ENCODE measurements around the gene PACS2.

PACS2 gene

DNA sequence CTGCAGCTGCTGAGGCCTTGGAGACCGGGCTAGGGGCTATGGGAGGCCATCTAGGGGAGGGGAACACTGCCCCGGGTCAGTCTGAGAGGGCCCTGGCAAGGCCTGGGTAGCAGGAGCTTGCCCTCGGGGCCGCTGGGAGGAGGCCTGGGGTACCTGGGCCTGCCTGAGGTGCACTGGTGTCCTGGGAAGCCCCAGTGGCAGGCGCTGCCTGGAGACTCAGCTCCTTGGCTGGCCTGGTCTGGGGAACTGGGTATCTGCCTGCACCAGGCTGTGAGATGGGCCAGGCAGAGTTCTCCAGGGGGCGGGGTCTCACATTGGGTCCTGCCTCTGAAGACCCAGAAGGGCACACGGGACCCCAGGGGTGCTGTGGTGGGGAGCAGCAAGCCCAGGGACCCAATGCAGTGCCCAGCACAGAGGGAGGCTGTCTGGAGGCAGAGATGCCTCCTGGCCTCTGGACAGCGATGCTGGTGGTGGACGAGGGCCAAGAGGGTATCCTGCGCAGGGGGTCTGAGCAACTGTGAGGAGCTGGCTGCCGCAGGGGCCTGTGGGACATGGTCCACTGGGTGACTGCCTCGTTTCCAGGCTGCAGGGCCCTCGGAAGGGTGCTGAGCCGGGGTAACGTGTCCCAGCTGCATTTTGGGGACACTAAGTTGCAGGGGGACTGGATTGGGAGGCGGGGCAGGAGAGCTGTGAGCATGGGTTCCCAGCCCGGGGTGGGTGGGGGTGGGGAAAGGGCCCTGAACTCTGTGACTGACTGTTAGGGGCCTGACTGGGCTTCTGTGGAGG, 97.6 kb downstream of the PACS2 start:
- no peak for DNase-seq

DNA sequence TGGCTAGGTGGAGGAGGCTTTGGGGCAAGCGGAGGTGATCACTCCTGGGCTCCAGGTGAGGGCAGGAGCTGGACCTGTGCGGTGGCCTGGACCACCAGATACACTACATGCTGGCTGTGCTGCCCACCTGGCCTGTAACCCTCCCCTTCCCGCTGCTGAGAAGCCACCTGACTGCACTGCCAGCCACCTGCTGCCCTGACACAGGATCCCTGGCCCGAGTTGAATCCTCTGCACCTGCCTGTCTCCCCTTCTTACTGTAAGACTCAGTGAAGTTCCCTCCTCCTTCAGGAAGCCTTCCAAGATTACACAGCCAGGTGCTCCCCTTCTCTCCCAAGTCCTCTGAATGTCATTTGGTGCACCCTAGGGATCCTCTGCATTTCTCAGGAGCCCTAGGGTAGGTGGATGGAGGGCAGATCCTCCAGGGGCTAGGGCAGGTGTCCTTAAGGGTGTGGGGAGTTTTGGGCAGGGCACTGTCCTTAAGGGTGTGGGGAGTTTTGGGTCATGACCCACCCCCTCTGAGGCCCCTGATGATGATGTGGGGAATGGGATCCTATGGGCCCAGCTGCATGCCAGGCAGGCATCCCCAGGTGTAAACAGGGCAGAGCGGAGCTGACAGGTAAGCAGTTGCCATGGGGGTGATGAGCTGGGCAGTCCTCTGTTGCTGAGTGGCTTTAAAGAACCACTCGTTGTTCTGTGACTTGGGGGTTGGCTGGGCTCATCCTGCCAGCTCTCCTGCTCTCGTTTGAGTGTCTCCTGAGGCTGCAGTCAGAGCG, 98.4 kb downstream of the PACS2 start:
- peak; percentile 5 to 11 for DNase-seq

DNA sequence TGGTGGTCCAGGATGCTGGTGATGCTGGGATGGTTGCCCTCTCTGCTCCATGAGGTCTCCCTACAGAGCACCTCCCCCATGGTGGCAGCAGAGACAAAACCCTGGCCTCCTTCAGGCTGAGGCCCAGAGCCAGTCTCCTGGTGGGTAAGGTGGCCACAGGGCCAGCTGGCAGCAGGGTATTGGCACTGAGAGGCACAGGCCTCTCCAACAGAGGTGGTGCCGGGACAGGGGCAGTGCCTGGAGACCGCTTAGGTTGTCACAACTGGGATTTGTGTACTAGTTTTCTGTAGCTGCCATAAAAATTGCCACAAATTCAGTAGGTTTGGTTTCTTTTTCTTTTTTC, 99.0 kb downstream of the PACS2 start:
- no peak for DNase-seq

DNA sequence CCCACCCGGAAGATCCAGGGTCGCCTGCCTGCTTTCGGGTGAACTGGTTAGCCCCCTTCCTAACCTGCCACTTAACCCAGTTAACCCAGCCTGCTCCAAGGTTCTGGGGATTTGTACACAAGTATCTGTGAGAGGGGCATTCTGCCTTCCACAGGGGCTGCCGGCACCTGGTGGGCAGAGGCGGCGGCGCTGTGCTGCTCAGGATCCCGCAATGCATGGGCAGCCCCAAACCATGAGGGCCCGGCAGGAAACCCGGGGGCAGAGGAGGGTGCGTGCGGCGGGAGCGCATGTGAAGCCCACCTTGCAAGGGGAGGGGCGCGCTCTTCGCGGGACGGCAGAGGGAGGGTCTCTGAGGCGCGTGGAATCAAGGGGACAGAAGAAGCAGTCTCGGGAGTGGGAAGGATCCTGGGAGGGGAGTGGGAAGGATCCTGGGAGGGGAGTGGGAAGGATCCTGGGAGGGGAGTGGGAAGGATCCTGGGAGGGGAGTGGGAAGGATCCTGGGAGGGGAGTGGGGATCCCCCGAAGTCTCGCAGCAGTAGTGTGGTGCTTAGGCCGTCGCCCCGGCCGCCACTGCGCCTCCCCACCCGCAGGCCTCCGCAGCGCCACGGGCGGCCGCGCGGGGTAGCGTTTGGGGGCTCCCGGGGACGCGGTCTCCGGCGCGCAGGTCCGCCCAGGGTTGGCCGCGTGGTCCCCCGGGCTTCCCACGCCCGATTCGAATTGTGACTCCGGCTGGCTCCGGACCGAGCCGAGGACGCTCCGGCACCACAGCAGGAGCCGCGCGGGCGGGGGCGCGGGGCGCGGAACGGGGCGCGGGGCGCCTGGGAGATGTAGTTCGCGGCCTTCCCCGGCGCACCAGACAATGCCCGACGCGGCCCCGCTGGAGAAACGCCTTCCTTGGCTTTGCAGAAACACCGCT, 100.2 kb downstream of the PACS2 start:
- DNase-seq, result peak; percentile 7 to 25

DNA sequence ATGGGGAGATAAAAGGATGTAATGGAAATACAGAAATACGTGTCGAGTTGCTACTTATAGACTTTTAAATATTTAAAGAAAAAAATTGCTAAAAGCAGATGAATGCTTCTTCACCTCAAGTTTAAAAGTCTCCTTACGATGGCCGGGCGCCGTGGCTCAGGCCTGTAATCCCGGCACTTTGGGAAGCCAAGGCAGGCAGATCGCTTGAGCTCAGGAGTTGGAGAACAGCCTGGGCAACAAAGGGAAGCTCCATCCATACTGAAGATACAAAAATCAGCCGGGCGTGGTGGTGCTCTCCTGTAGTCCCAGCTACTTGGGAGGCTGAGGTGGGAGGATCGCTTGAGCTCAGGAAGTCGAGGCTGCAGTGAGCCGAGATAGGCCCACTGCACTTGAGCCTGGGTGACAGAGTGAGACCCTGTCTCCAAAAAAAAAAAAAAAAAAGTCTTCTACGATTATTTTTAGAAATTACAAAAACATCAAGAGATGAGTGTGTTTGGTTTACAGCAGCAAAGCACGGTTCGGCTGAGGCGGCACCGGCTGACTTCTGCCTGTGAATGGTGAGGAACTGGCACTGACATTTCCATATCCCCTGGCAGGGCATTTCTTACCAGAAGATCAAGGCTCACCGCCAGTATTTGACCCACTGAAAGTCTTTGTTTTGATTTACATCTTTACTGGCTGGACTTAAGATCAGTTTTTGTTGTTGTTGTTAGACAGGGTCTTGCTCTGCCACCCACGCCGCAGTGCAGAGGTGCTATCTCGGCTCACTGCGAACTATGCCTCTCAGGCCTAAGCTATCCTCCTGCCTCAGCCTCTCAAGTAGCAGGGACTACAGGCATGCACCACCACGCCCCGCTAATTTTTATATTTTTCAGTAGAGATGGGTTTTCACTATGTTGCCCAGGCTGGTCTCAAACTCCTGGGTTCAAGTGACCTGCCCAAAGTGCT, 101.2 kb downstream of the PACS2 start:
- DNase-seq, result no peak

DNA sequence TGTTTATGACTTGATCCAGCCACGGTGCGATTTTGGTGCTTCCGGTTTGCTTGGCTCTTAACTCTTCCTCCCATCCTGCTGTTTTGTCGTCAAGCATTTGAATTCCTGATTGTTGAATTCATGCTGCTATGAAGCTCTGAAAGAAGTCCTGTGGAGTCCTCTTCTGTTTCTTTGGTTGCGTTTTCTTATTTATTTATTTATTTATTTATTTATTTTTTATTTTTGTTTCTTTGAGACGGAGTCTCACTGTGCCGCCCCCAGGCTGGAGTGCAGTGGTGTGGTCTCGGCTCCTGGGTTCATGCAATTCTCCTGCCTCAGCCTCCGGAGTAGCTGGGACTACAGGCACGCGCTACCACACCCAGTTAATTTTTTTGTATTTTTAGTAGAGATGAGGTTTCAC, 102.1 kb downstream of the PACS2 start:
- no peak for DNase-seq

DNA sequence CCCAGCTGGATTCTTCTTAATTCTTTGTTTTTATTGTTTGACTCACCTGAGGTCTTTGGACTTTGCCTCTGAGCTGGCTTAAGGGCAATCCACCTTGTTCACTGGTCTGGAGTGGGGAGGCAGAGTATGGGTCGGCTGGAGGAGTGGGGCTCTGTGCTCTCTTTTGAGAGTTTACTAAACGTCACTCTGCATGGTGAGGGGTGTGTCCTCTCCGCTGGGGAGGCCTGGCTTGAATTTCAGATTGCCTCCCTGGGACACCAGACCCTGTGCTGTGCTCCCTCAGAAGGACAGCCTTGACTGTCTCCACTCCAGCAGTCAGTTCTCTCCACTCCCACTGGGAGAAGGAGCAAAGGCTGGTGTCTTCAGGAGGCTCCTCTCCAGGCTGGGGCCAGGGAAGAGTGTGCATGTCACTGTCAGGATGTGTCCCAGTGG, 103.2 kb downstream of the PACS2 start:
- no peak for DNase-seq

DNA sequence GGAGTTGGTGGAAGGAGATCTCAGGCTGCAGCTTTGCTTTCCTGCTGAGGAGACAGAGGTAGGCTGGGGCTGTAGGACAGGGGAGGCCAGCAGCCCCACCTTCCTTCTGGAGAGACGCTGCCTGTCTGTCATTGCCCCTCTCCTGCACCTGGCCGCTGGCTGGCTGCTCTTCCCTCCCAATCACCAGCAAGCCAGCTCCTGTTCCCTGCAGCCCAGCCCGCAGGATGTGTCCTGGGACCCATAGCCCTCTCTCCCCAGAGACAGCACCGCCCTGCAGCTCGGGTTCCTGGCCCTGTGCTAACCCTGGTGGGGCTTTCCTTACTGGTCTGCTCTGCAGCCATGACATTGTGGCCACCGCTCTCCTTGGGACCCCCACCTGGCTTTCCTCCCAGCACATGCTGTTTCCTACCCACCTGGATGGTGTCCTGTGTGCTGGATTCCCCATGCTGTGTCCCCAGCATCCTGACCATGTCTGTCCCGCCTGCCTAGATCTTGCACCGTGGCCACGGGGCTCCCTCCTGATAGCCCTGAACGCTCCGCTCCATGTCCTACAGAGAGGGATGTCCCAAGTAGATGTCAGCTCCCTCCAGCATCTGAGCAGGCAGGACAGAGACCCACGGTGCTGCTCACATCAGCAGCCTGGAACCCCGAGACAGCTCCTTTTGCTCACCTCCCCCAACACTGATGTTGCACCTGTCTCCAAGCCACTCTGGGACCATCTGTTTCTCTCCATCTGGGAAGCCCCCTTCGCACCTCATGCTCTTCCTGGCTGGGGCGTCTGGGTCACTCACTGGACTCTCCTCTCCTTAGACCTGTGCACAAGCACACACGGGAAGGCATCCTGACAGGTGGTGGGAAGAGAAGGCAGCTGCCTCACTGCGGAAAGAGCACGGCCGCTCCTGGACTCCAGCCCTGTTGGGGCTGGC, 104.0 kb downstream of the PACS2 start:
- peak in 1 of 2 experiments; percentile 10 for DNase-seq

DNA sequence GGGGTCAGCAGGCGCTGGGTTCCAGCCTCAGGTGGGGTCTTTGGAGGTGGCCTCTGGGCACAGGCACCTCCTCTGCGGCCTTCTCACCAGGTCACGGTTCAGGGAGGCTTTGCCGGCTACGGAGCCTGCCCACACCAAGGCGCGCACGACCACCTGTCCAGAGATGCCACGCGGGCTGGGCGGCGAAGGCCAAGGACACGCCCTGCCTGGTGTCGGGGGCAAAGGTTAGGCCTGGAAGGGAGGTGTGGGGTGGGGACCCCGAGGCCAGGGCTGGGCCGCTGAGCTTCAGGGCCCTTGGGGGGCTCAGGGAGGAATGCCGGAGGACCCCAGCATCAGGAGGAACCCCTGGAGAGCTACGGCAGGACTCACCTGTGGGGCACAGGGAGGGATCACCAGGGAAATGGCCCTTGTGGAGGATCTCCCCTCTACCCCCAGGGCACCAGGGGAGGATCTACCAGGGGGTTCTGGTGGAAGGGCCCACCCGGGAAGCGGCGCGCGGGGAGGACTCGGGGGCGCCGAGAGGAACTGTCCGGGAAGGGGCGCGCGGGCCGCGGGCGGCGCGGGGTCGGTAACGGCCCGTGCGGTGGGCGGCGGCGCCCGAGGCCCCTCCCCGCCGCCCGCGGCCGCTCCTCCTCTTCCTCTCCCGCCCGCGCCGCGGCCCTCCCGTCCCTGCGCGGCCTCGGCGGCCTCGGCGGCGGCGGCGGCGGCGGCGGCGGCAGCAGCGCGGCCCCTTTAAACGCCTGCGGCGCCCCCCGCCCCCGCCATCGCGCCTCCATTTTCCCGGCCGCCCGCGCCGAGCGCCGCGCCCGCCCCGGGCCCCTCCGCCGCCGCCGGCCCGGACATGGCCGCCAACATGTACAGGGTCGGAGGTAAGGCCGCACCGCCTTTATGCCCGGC, 104.9 kb downstream of the PACS2 start, which contains the start of gene MTA1:
Gene MTA1 (plus strand): TSS at position 633 of the 897 bp plus-strand sequence. CDS start 209 bp downstream, at position 842.
- peak in 1 of 2 experiments; percentile 12 for DNase-seq

DNA sequence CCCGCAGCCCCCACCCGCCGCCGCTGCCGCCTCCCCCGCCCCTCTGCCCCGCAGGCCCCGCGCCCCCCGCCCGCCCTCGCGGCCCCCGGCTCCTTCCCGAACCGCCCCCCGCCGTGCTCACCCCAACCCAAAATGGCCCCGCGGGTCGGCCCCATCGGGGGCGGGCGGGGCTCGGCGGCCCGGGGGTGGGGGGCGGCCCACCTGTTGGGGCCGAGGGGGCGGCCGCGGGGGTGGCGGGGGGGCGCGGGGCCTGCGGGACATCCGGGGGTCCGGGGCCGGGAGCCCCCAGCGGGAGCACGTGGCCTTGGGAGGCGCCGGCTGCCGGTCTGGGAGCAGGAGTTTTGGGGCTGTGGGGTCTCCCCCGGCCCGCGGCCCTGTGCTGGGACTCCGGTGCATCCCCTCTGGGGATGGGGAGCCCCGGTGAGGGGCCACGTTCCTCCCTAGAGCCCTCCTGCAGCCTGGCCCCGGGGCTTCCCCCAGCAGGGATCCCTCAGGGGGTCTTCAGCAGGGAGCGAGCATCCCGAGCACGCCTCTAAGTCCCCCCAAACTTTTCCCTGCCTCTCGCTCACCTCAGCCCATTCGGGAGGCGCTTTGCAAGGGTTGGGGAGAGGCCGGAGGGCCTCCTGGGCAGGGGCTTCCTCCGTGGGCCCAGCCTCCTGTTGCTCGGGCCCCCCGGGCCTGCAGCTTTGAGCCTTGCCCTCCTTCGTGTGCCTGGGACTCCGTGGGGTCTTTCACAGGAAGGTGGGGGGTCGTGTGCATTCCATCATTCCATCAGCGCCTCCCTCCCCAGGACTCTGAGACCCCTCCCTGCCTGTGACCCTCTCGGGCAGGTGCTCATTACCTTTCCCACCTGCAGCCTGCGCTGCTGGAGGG, 105.8 kb downstream of the PACS2 start:
- DNase-seq, result no peak

DNA sequence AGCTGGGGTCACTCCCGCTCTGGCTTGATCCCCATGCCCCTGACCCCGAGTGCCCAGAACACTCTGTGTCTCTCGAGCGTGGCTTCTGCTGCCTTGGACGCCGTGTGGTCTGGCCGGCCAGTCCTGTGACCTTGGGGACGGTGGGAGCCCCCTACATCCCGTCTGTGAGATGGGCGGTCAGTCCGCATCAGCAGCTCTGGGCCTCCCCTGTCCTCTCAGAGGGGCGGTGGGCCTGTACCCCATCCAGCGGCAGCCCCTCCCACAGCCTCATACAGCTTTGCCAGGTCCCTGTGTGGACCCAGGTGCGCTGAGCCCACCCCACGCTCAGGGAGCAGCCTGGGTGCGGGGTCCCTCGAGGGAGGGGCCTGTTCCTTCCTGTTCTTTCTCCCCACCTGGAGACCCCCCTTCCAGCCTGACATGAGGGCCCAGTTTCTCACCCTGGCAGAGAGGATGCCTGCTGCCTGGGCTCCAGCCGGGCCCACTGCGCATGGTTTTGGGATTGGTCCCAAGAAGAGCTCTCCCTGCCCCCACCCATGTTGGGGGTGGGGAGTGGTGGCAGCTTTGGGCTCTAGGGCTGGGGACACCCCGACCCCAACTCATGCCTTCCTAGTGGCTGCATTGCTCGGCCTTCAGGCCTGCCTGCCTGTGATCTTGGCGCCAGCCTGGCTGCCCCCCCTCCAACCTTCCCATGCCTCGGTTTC, 106.6 kb downstream of the PACS2 start:
- no peak for DNase-seq

DNA sequence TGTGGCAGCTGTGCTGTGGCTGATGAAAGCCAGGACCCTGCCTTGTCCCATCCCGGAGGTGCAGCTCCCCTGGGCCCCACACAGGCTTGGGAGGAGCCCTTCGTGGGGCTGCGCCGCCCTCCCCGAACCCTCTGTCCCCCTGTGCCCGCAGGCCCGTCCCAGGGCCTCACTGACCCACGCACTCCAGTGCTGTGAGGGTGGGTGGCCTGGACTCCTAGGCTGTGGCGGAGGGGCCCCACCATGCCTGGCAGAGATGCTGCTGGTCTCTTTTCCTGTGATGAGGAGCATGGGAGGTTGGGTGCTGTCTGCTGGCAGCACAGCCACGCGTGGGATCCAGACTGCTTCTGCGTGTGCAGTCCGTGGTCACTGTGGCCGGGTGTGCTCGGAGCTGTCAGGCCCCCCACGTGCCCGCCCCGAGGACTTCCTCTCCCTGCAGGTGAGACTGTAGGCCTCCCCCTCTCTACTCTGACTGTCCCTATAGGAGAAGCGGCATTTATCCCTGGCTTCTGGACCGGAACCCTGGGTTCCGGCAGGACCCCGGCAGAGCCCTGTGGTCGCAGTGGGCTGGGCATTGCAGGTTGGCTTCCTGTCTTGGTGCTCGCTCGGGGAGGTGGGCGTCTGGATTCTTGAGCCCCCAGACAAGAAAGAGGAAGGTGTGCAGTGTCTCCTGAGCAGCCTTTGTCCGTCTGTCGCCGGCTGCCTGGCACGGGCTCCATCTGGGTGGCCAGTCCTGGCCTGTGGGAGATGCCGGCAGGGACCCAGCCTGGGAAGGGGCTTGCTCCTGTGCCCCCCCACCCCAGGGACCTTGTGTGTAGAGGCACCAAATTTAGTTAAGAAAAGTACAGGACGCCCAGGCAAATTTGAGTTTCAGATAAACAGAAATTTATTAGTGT, 107.4 kb downstream of the PACS2 start:
- DNase-seq, result no peak

DNA sequence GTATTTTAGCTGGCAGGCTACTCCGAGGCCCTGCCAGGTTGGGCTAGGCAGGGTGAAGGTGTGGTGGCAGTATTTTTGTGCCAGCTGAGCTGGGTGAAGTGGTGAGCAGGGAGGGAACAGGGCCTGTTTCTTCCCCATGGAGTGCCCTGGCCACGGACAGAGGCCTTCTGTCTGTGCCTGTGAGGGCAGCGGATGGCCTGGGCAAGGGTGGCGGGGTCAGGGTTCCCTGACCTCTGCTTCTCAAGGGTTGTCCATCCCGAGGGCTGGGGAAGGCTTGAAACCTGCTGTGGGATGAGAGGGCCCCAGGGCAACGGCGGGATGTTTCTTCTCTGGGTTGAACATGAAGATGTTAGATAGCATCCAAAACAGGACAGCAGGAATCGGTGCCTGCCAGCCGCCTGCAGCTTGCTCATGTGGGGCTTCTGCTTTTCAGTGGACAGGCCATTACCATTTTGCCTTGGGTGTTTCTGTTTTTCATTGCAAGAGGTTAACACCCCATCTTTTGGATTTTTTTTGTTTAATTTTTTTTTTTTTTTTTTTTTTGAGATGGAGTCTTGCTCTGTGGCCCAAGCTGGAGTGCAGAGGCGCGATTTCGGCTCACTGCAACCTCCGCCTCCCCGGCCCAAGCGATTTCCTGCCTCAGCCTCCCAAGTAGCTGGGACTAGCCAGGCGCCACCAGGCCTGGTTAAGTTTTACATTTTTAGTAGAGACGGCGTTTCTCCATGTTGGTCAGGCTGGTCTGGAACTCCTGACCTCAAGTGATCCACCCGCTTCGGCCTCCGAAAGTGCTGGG, 108.3 kb downstream of the PACS2 start:
- no peak for DNase-seq

DNA sequence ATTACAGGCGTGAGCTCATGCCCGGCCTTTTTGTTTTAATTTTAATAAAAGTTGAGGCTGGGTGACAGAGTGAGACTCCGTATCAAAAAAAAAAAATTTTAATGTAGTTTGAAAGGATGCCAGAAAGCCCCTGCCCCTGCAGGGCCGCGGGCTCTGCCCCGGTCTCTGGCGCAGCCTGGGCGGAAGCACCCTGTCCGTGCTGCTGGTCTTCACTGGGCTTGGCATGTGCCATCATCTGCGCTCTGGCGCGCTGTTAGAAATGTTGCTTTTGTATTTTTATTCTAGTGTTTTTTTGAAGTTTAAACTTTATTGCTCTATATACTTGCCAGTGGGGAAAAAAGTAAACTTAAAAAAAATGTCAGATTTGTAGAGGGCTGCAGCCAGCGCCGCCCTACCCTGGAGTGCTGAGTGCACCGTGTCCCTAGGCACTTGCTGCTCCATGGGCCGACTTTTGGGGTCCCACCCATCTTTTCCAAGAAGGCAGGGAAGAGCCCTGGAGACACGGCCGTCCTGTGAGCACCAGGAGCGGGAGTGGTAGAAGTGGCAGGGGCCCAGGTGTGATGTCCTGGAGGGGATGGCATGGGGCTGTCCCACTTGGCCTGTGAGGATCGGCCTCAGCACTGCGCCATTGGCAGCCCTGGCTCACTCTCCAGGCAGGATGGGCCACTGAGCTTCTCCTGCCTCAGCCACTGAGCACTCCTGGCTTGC, 109.1 kb downstream of the PACS2 start:
- no peak for DNase-seq

DNA sequence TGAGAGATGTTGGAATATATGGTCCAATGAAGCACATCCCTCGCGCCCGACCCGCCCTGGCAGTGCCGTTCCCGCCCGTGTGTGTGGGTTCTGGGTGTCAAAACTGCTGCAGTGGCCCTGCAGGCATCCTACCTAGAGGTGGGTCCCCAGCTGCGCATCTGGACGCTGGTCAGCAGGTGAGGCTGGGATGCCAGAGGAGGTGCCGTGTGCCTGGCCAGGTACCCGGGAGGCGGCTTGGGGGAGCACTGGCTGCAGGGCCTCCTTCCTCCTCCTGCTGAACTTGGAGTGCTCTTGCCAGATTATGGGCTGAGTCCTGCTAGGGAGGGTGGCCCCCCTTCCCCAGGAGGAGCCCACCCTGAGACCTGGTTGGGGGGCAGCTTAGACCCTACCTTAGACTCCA, 110.3 kb downstream of the PACS2 start:
- DNase-seq, result no peak
